Fibroblast of upper back skin (primary cell): ENCODE data around the gene ST7.
A peak's percentile ranks its signal among the peaks of the same experiment; 100 is the strongest.

Experiments used
- DNase-seq: peaks from one replicate; pipeline ENCODE4 v3.0.0-alpha.2; 2013

Gene ST7

GRCh38 chr7:117200786-117201458 is 247.6 kb downstream of the ST7 start:
- DNase-seq, result no peak

GRCh38 chr7:117202511-117202910 is 249.2 kb downstream of the ST7 start:
- DNase-seq, result no peak

- no peak for DNase-seq
Observed at GRCh38 chr7:117203205-117203604, 249.9 kb downstream of the ST7 start.

- DNase-seq, result no peak
Observed at GRCh38 chr7:117205873-117206272, 252.6 kb downstream of the ST7 start.

- no peak for DNase-seq
Observed at GRCh38 chr7:117208257-117208656, 255.0 kb downstream of the ST7 start.

DNA sequence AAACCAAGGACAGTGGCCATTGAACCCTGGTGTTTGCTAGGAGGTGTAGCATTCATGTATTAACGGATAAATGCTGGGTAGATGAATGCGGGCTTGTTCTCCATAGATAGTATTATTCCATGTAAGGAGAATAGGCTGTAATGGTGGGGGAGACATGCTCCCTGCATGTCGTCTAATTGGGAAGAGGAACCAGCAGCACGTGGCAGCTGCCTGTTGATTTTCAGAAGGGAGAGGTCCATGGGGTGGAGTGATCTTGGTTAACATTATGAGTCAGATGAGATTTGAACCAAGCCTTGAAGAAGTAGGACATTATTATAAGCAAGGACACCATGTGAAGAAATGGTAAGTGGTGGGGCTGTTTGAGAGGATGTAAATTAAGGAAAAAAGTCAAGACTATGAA is 257.1 kb downstream of the ST7 start:
- DNase-seq, result no peak

DNA sequence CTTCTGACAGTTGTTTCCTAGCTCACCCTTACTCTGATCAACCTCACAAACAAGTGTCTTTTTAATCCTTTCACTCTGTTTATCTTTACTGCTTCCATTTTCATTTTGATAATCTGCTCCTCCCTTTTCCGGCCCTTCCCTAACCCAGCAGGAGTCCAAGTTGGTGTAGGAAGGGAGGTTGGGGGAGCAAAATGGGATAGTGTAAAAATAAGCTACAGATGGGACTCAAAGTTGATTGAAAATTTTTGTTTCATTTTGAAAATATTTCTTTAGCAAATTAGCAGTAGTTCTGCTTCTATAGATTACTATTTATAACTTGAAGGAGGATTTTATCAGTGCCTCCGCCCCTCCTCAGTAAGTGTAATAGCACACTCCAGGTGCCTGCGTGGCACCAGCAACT is 257.6 kb downstream of the ST7 start:
- DNase-seq, result no peak

- no peak for DNase-seq
Observed at GRCh38 chr7:117211614-117212013, 258.3 kb downstream of the ST7 start.

DNA sequence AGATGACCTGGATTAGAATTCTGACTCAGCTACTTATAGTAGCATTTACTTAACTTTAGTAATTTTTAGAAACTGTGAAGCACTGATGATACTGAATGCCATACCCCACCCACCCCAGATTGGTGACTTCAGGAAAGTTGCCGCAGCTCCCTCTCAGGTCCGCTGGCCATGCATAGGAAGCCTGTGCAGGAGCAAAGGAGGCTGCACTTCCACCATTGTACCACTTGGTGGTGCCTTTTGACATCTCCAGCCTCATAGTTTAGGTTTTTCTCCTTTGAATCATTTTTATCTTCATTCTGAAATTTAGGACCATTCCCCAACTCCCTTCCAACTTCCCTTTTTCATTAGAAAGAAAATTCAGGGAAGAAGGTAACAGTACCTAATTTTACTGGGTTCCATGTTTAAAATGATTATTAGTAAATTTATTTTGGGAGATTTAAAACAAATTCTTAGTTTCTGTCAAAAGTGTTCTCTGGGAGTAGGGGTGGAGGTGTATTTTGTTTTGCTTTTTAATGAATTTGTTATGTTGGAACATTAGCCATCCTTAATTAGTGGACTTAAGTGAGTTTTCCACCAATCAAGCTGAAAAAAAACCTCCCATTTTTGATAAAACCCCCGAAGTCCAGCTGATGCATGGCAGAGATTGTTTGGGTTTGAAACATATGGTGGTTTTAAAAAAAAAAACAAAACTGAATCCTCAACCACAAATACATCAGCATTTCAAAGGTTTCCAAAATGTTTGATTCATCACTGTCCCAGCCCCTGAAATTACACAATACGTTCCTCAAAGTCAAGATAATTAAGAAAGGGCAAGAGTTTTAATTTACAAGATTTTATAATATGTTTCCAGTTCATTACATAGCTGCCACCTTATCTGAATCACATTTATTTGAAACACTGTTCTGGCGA is 259.9 kb downstream of the ST7 start:
- DNase-seq, result peak; percentile 72

- DNase-seq, result no peak
Observed at GRCh38 chr7:117216010-117216409, 262.7 kb downstream of the ST7 start.

- DNase-seq, result no peak
Observed at GRCh38 chr7:117216436-117217069, 263.3 kb downstream of the ST7 start.

DNA sequence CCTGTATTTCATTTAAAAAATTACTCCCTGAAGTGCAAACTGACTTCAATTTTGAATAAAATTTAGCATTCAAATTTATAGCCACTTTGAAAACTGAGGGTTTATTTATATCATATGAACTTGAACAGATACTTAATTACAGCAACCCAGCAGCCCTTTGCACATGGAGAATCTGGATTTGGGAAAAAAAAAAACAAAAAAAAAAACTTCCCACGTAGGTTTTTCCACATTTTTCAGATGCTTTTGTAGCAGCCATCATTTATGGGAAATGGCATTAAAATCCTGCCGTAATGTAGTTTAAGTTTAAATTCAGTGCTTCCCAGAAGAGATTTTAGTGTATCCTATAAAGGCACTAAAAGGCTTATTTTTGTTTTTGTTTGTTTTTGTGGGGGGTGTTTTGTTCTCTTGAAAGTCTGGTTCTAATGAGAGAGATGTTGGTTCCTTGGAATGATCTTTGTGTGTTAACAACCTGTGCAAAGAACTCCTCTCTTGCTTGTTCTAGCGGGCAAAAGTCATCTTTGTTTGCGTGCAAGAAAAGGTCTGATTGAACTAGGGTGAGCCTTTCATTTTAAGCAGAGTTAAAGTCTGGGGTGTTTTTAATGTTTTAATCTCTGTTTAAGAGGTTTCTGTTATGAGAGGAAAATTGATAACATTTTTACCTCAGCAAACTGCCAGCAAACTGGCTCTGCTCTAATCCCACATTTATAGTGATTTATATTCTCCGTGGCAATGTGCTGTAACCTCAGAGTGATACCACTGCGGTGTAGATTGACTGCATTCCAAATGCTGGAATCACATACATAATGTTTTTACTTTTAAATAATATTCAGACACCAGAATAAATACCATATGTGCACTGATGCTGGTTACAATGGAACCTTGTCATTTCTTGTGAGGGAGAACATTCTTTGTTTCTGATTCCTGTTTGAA is 264.1 kb downstream of the ST7 start:
- peak; percentile 97 for DNase-seq

DNA sequence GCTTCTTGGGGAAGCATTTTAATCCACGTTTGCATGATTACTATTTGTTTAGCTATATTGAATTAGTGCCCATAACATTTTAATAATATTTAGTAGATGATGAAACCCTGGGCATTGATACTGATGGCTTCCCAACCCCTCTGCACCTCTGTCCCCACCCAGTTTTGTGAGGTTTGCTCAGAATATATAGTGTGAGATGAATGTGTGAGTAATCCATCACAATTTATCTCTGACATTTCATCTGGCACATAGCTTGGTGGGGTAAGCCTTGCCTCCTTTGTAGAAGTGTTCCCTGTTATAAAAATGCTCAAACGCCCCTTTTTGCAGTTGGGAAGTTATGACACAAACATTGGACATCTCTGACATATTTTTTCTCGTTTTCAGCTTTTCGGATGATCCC is 265.4 kb downstream of the ST7 start:
- peak; percentile 45 for DNase-seq

DNA sequence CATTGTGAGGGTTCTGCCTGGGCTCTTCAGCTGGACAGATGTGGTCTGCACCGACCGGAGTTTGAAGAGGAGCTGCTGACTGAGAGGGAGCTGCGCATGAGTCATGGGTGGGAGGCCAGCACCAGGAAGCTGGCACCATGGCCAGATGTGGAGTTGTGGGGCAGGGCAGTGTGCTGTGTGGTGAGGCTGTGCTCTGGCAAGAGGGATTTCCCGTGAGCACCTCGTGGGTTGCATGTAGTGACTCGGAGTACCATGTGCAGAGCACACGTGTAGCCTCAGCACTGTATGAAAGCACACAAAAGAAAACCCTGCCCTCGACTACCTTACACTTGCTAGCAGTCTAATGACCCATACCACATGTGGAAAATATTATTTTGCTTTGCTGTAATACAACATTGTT is 266.2 kb downstream of the ST7 start:
- DNase-seq, result peak; percentile 32

DNA sequence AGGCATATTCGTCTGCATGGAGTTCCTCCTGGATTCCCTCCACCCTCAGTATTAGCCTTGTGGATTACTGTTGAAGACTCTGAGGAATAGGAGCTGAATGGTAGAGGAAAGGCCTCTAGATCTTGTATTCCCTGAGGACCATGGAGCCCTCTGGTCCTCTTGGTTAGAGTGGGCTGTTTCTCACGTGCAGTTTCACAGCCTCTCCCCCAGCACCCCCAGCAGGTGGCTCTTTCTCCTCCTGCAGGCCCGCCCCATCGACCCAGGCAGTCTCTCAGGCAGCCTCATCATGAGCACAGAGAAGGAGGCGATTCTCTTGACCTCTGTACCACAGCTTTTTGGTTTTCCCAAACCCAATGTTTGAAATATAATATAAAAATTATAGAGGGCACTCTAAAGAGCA is 267.5 kb downstream of the ST7 start:
- DNase-seq, result no peak

DNA sequence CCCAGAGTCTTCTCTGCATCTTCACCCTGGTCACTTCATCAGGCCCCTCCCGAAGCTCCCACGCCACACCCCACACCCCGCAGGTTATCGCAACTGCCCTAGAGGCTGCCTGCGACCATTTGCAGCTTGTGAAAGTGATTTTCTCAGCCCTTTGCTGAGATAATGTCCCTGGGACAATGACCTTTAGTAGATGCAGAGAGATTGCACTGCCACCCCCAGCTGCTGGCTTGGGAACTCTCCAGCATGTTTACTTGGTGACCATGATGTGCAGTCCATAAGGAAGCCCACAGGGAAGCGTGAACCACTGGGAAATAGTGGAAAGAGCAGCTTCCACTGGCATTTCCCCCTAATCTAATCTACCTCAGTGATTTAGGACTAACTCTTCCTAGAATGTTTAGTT is 272.2 kb downstream of the ST7 start:
- DNase-seq, result no peak

GRCh38 chr7:117227091-117227490 is 273.8 kb downstream of the ST7 start:
- no peak for DNase-seq

- DNase-seq, result no peak
Observed at GRCh38 chr7:117229350-117229749, 276.0 kb downstream of the ST7 start.

GRCh38 chr7:117230276-117231046 is 277.2 kb downstream of the ST7 start:
- peak; percentile 90 for DNase-seq

- no peak for DNase-seq
Observed at GRCh38 chr7:117231047-117231359, 277.7 kb downstream of the ST7 start.

- DNase-seq, result no peak
Observed at GRCh38 chr7:117237646-117238045, 284.3 kb downstream of the ST7 start.

DNA sequence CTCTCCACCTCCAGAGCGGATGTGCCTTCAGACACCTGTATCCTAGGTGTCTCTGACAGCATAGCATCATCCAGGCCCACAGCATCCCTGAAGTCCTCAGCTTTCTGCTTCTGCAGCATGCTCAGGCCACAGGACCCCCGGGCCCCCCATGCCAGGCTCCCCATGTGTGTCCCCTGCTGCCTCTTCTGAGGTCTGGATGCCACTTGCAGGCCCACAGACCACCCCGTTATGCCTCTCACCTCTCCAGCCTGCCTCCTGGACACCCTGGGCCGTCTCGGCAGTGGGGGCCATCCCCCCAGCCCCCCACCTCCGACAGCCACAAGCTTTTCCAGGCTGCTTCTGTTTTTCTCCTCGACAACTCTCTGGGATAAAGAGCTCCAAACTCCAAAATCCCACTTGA is 285.2 kb downstream of the ST7 start:
- DNase-seq, result no peak
